H1 (cell line): ENCODE measurements around the gene C1orf210. TPM values are rescaled to one million over a fixed set of nuclear protein-coding genes. Genes with fewer than 3 reads are reported as not detected.

Experiments
- CTCF ChIA-PET: fragments of 300-600 bp; sonication (Branson Sonifier 250); formaldehyde crosslinking; loops from one replicate; lab custom pipeline; 2021; ENCODE audit not compliant: partially characterized antibody; lab: Charles Lee
- POLR2A ChIA-PET: fragments of 300-600 bp; sonication (Branson Sonifier 250); formaldehyde crosslinking; loops from one replicate; lab custom pipeline; 2021; ENCODE audit warnings: inconsistent platforms; ENCODE audit not compliant: partially characterized antibody; lab: Charles Lee
- DNase-seq, 2 experiments: peaks; one replicate each; pipeline versions ENCODE4 v3.0.0 to v3.0.0-alpha.2; 2010 to 2022; ENCODE audit warnings: low spot score in 2 of 2, low read depth in 1 of 2, mixed read lengths in 1 of 2
- FAIRE-seq: peaks from 2 replicates; lab custom pipeline; 2011; peaks lifted over from hg19 to GRCh38; lab: Jason Lieb, UNC
- H2AFZ ChIP-seq: 2 replicates; pipeline ENCODE4 v1.8.1; 2012; ENCODE audit warnings: low read length, inconsistent platforms
- H2AK5ac ChIP-seq: 2 replicates; pipeline ENCODE4 v1.6.1; 2013; ENCODE audit warnings: low read depth, low read length
- H2BK120ac ChIP-seq: replicated peaks from 2 replicates; pipeline ENCODE3; 2013; ENCODE audit warnings: low read depth, low read length, inconsistent platforms
- H2BK12ac ChIP-seq: 2 replicates; pipeline ENCODE4 v1.6.1; 2013; ENCODE audit warnings: low read depth, low read length
- H2BK15ac ChIP-seq: 2 replicates; pipeline ENCODE4 v1.6.1; 2013; ENCODE audit warnings: low read length
- H2BK20ac ChIP-seq: 2 replicates; pipeline ENCODE4 v1.6.1; 2013; ENCODE audit warnings: low read length
- H2BK5ac ChIP-seq: 2 replicates; pipeline ENCODE4 v1.6.1; 2013; ENCODE audit warnings: low read depth, low read length
- H3K14ac ChIP-seq: 2 replicates; pipeline ENCODE4 v1.6.1; 2013; ENCODE audit warnings: inconsistent platforms; ENCODE audit not compliant: insufficient read length
- H3K18ac ChIP-seq: 2 replicates; pipeline ENCODE4 v1.6.1; 2013; ENCODE audit warnings: low read length; ENCODE audit errors: extremely low read depth
- H3K23ac ChIP-seq: 2 replicates; pipeline ENCODE4 v1.6.1; 2013; ENCODE audit warnings: inconsistent platforms; ENCODE audit not compliant: insufficient read length
- H3K23me2 ChIP-seq: 2 replicates; pipeline ENCODE4 v1.6.1; 2013; ENCODE audit warnings: low read depth, low read length
- H3K27ac ChIP-seq: 2 replicates; pipeline ENCODE4 v1.6.1; 2011; ENCODE audit warnings: low read depth, low read length, inconsistent platforms
- H3K27me3 ChIP-seq, 4 experiments: replicated peaks in 1 of 4; 1 replicate in 1 of 4; 2 replicates in 3 of 4; pipeline versions ENCODE4 v1.6.1 to v1.8.1; 2011 to 2013; ENCODE audit warnings: low read length in 3 of 4, mild to moderate bottlenecking in 3 of 4, inconsistent platforms in 2 of 4, mixed read lengths in 2 of 4, moderate library complexity in 1 of 4; ENCODE audit not compliant: control insufficient read depth in 3 of 4, insufficient read depth in 3 of 4; ENCODE audit errors: extremely low read depth in 1 of 4
- H3K36me3 ChIP-seq, 4 experiments: 2 replicates each; pipeline versions ENCODE4 v1.6.1 to v1.8.1; 2011 to 2013; ENCODE audit warnings: mild to moderate bottlenecking in 4 of 4, low read length in 3 of 4, moderate library complexity in 2 of 4, control low read depth in 1 of 4, inconsistent platforms in 1 of 4; ENCODE audit not compliant: insufficient read depth in 4 of 4, control insufficient read depth in 2 of 4
- H3K4ac ChIP-seq: replicated peaks from 2 replicates; pipeline ENCODE3; 2013; ENCODE audit warnings: low read length, low read depth, mixed read lengths, inconsistent platforms; ENCODE audit not compliant: insufficient read length
- H3K4me1 ChIP-seq, 4 experiments: replicated peaks in 1 of 4; 1 replicate in 1 of 4; 2 replicates in 3 of 4; pipeline versions ENCODE4 v1.6.1 to v1.8.1; 2011 to 2013; ENCODE audit warnings: low read length in 3 of 4, inconsistent platforms in 2 of 4, mixed read lengths in 1 of 4; ENCODE audit not compliant: insufficient read depth in 4 of 4, control insufficient read depth in 3 of 4
- H3K4me2 ChIP-seq, 2 experiments: 2 replicates each; pipeline versions ENCODE4 v1.6.1 to v1.8.1; 2011 to 2013; ENCODE audit warnings: low read depth in 2 of 2, low read length in 2 of 2, control low read depth in 1 of 2, inconsistent platforms in 1 of 2, mild to moderate bottlenecking in 1 of 2; ENCODE audit not compliant: insufficient read depth in 1 of 2
- H3K4me3 ChIP-seq, 4 experiments: fragments of 200-600, 300-600 bp in 1 of 4; sonication (generic), shearing (Covaris generic), sonication (Bioruptor Twin) in 1 of 4; 2 replicates each; pipeline versions ENCODE4 v1.5.1 to v1.8.1; 2011 to 2016; ENCODE audit warnings: low read length in 4 of 4, low read depth in 3 of 4, control low read depth in 2 of 4, inconsistent platforms in 2 of 4, mild to moderate bottlenecking in 2 of 4, mixed read lengths in 1 of 4, moderate library complexity in 1 of 4; ENCODE audit not compliant: insufficient read depth in 2 of 4; ENCODE audit errors: extremely low read depth in 1 of 4
- H3K56ac ChIP-seq: replicated peaks from 2 replicates; pipeline ENCODE3; 2013; ENCODE audit warnings: low read depth, mild to moderate bottlenecking, mixed read lengths, low read length, inconsistent platforms; ENCODE audit not compliant: insufficient read length
- H3K79me1 ChIP-seq: 2 replicates; pipeline ENCODE4 v1.6.1; 2013; ENCODE audit warnings: low read depth, low read length, control low read depth
- H3K79me2 ChIP-seq, 2 experiments: 2 replicates each; pipeline versions ENCODE4 v1.6.1 to v1.8.1; 2012 to 2013; ENCODE audit warnings: low read length in 2 of 2, mild to moderate bottlenecking in 2 of 2, inconsistent platforms in 1 of 2; ENCODE audit not compliant: insufficient read depth in 2 of 2, control insufficient read depth in 1 of 2
- H3K9ac ChIP-seq, 4 experiments: replicated peaks in 1 of 4; 1 replicate in 1 of 4; 2 replicates in 3 of 4; pipeline versions ENCODE4 v1.6.1 to v1.8.1; 2011 to 2013; ENCODE audit warnings: low read depth in 3 of 4, low read length in 3 of 4, control low read depth in 2 of 4, mild to moderate bottlenecking in 2 of 4, moderate library complexity in 2 of 4, inconsistent platforms in 1 of 4; ENCODE audit errors: extremely low read depth in 1 of 4
- H3K9me3 ChIP-seq, 2 experiments: 2 replicates each; pipeline versions ENCODE4 v1.6.1 to v1.8.1; 2012 to 2013; ENCODE audit warnings: mild to moderate bottlenecking in 2 of 2, moderate library complexity in 2 of 2, control low read depth in 1 of 2, inconsistent platforms in 1 of 2, low read depth in 1 of 2, low read length in 1 of 2, mixed read lengths in 1 of 2; ENCODE audit not compliant: insufficient read depth in 2 of 2
- H4K20me1 ChIP-seq, 2 experiments: replicated peaks in 1 of 2; 2 replicates each; pipeline versions ENCODE3 to v1.8.1; 2011 to 2013; ENCODE audit warnings: inconsistent platforms in 2 of 2, low read length in 2 of 2, mild to moderate bottlenecking in 1 of 2; ENCODE audit not compliant: insufficient read depth in 2 of 2, control insufficient read depth in 1 of 2
- H4K5ac ChIP-seq: 2 replicates; pipeline ENCODE4 v1.6.1; 2013; ENCODE audit warnings: low read length, low read depth, mixed read lengths, inconsistent platforms; ENCODE audit not compliant: insufficient read length
- H4K8ac ChIP-seq: 2 replicates; pipeline ENCODE4 v1.8.0; 2013; ENCODE audit warnings: mild to moderate bottlenecking, moderate library complexity, low read length, inconsistent platforms; ENCODE audit not compliant: insufficient read depth; ENCODE audit errors: extremely low read depth
- H4K91ac ChIP-seq: replicated peaks from 2 replicates; pipeline ENCODE3; 2013; ENCODE audit warnings: low read length, mixed read lengths, inconsistent platforms; ENCODE audit not compliant: insufficient read length
- CTBP2 ChIP-seq: IDR thresholded peaks from 2 replicates; pipeline ENCODE4 v1.7.0; 2011; ENCODE audit warnings: borderline replicate concordance, mild to moderate bottlenecking, moderate library complexity, mixed read lengths, low read length; ENCODE audit not compliant: insufficient read depth, insufficient read length
- EGR1 ChIP-seq: IDR thresholded peaks from 2 replicates; pipeline ENCODE4 v1.6.1; 2011; ENCODE audit warnings: low read depth, low read length, borderline replicate concordance
- KDM1A ChIP-seq: fragments of 200-600, 300-600 bp; sonication (generic); IDR thresholded peaks from 2 replicates; pipeline ENCODE4 v1.7.1; 2016; ENCODE audit warnings: mild to moderate bottlenecking, low read length, borderline replicate concordance
- KDM4A ChIP-seq: IDR thresholded peaks from one replicate; pipeline ENCODE4 v1.7.1; 2012; ENCODE audit warnings: low read depth, mild to moderate bottlenecking, moderate library complexity, low read length, inconsistent platforms; ENCODE audit not compliant: severe bottlenecking
- POLR2AphosphoS5 ChIP-seq: IDR thresholded peaks from 2 replicates; pipeline ENCODE4 v1.6.1; 2011; ENCODE audit warnings: low read depth, low read length
- RAD21 ChIP-seq, 2 experiments: IDR thresholded peaks in 1 of 2; conservative IDR thresholded peaks in 1 of 2; 2 replicates each; pipeline ENCODE4 v1.6.1; 2011; ENCODE audit warnings: low read depth in 2 of 2, low read length in 2 of 2, improper control_type of control experiment in 1 of 2, inconsistent platforms in 1 of 2, mild to moderate bottlenecking in 1 of 2, moderate library complexity in 1 of 2
- SIN3A ChIP-seq, 2 experiments: IDR thresholded peaks in 1 of 2; conservative IDR thresholded peaks in 1 of 2; 2 replicates each; pipeline ENCODE4 v1.6.1; 2011 to 2012; ENCODE audit warnings: low read length in 2 of 2, improper control_type of control experiment in 1 of 2, low read depth in 1 of 2, mild to moderate bottlenecking in 1 of 2
- SP4 ChIP-seq: IDR thresholded peaks from 2 replicates; pipeline ENCODE4 v1.6.1; 2012; ENCODE audit warnings: low read length, inconsistent platforms
- TEAD4 ChIP-seq: IDR thresholded peaks from 2 replicates; pipeline ENCODE4 v1.6.1; 2012; ENCODE audit warnings: low read depth, low read length, inconsistent platforms, mixed read lengths
- WGBS, 2 experiments: shearing (Covaris generic) in 1 of 2; methylation state at CpG; one replicate each; pipeline versions ENCODE4 v1.1.6 to v1.1.7; 2013 to 2015; ENCODE audit warnings: low lambda C conversion rate in 2 of 2, mixed read lengths in 2 of 2, inconsistent platforms in 1 of 2, low coverage in 1 of 2, missing lambda C conversion rate in 1 of 2; ENCODE audit not compliant: insufficient replicate concordance in 2 of 2, insufficient coverage in 1 of 2, insufficient read length in 1 of 2; ENCODE audit errors: extremely low coverage in 1 of 2, missing lambda C conversion rate in 1 of 2; 5-methylcytosine and 5-hydroxymethylcytosine counted together
- polyA plus RNA-seq, 7 experiments: library from polyadenylated mRNA; depleted of rRNA in 3 of 7; stranded (reverse) in 5 of 7; unstranded in 2 of 7; fragments of >200 nt in 5 of 7; fragments of 200-250 nt in 2 of 7; gene quantifications; 1 replicate in 5 of 7; 2 replicates in 1 of 7; 4 replicates in 1 of 7; pipeline versions ENCODE4 v1.2.1 to v1.2.3, GENCODE V29; 2011 to 2013; ENCODE audit warnings: missing spikeins in 2 of 7, mixed read lengths in 2 of 7
- total RNA-seq: library from RNA; stranded (reverse); fragmentation: NEBNext Ultra II Directional; extraction: Animal tissue kit (Norgen Biotek cat#: 25700); gene quantifications from 2 replicates; pipeline ENCODE4 v1.2.1, GENCODE V29; 2021
- TF ChIP-seq, protein P1 (sequence below): IDR thresholded peaks from 2 replicates; pipeline ENCODE4 v1.6.1; 2012; ENCODE audit warnings: inconsistent platforms

The C1orf210 gene
- total and polyA plus RNA-seq, 2 of the 8 experiments (the other 6 are each of a cell fraction or from before 2014, with no cell fraction given), result 12.0 to 27.9 TPM

- H3K56ac ChIP-seq, result no peak overlapping the region
- peak overlapping the region; percentile 98; the same call in 1 of the 2 replicates for H2BK12ac ChIP-seq
- H3K4me3 ChIP-seq, result peak overlapping the region; percentile 54 to 67 (median 60)
- no peaks in the 10 kb centered on the region for H4K20me1 ChIP-seq
- peak overlapping the region; percentile 54; the same call in 1 of the 2 replicates for H3K27ac ChIP-seq
- peak overlapping the region; percentile 29 for H4K91ac ChIP-seq
- peak overlapping the region in 2 of 4 experiments; percentile 15 to 84; a peak in 3 of 7 replicates for H3K9ac ChIP-seq
- H2BK20ac ChIP-seq, result no peak overlapping the region
- H3K23ac ChIP-seq, result no peak overlapping the region
- H4K5ac ChIP-seq, result no peak overlapping the region
- 4% methylated on average over 20 of the region's 29 CpGs; no CpG with 5 or more reads in 1 of the 2 experiments for WGBS, 2 experiments
- no peak overlapping the region for H3K4ac ChIP-seq
- 0 out of 4 replicates have a peak, but pooled peaks cover 0 to 3% of the 10 kb centered on the region in 2 experiments for H3K79me2 ChIP-seq
- H2AFZ ChIP-seq, result no peak overlapping the region
- no peak overlapping the region for H2BK15ac ChIP-seq
- H2BK5ac ChIP-seq, result peak overlapping the region; percentile 87
- H3K36me3 ChIP-seq, result peaks cover 2 to 12% (median 6%) of the 10 kb centered on the region in 4 experiments; a peak in 6 of 8 replicates
- H4K8ac ChIP-seq, result peak overlapping the region; percentile 73; the same call in 1 of the 2 replicates
- H3K27me3 ChIP-seq, result no peaks in the 10 kb centered on the region
- no peak overlapping the region for H2BK120ac ChIP-seq
- H3K4me2 ChIP-seq, result peak overlapping the region; percentile 80 to 94
- DNase-seq (peak; percentile 88 to 90), FAIRE-seq (peak; percentile 99)
- peaks cover 1 to 4% of the 10 kb centered on the region in 2 experiments; a peak in 1 of 4 replicates for H3K9me3 ChIP-seq
- ChIA-PET CTCF (interaction anchor here (1.0 to 1.4 kb wide), 4 partner anchors 10 to 143 kb away, joined by 3 to 7 read pairs (median 4); partner anchors contain the start of gene C1orf210), POLR2A (interaction anchor here (0.8 to 3.2 kb wide), 7 partner anchors 9 to 98 kb away, joined by 3 to 31 read pairs (median 5); partner anchors contain the start of genes C1orf210, CDC20 and ELOVL1)
- H3K79me1 ChIP-seq, result peaks cover 3% of the 10 kb centered on the region
- peaks cover 6% of the 10 kb centered on the region; the same call in 1 of the 2 replicates for H3K23me2 ChIP-seq
- H3K18ac ChIP-seq, result peak overlapping the region; percentile 33; the same call in 1 of the 2 replicates
- H3K14ac ChIP-seq, result no peak overlapping the region
- H3K4me1 ChIP-seq, result peaks cover 0 to 12% (median 5%) of the 10 kb centered on the region in 4 experiments; a peak in 5 of 7 replicates
- no peak overlapping the region for H2AK5ac ChIP-seq
- TF ChIP-seq EGR1, result 0 out of 2 replicates have a peak, but pooled peaks have one; percentile 50
- peak; percentile 45 for TF ChIP-seq CTBP2
- peak; percentile 22 for TF ChIP-seq KDM4A
- TF ChIP-seq, protein P1, sequence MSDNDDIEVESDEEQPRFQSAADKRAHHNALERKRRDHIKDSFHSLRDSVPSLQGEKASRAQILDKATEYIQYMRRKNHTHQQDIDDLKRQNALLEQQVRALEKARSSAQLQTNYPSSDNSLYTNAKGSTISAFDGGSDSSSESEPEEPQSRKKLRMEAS, result peak; percentile 93
- no peak for TF ChIP-seq RAD21 (IDR thresholded peaks at IDR 0.05 in 1 of 2, conservative IDR thresholded peaks at IDR 0.05 in 1 of 2; ENCODE audit: low read depth in 2 of 2, low read length in 2 of 2)
- TF ChIP-seq KDM1A, result peak; percentile 74; the same call in 1 of the 2 replicates
- TF ChIP-seq POLR2AphosphoS5, result peak; percentile 98
- no peak for TF ChIP-seq SP4
- TF ChIP-seq TEAD4, result peak; percentile 92
- TF ChIP-seq SIN3A (conservative IDR thresholded peaks at IDR 0.05 in 1 of 2, IDR thresholded peaks at IDR 0.05 in 1 of 2; ENCODE audit: low read depth in 1 of 2, low read length in 2 of 2), result 0 out of 4 replicates have a peak, but pooled peaks of 1 of the 2 experiments have one; percentile 76
Observed at GRCh38 chr1:43270421-43271095, 14.8 kb downstream of the C1orf210 start.
